Ishikawa (cell line): ENCODE data around the gene ACSBG1.

Experiments used
- CEBPB ChIP-seq: IDR thresholded peaks from 2 replicates; pipeline ENCODE4 v1.6.1; 2012
- CREB1 ChIP-seq: IDR thresholded peaks from 2 replicates; pipeline ENCODE4 v1.6.1; 2012; ENCODE audit warnings: low read depth
- EGR1 ChIP-seq: IDR thresholded peaks from 2 replicates; pipeline ENCODE4 v1.6.1; 2012
- EP300 ChIP-seq: IDR thresholded peaks from 2 replicates; pipeline ENCODE4 v1.6.1; 2012; ENCODE audit warnings: borderline replicate concordance
- FOXM1 ChIP-seq: IDR thresholded peaks from 2 replicates; pipeline ENCODE4 v1.6.1; 2012; ENCODE audit warnings: low read depth, borderline replicate concordance
- NFIC ChIP-seq: IDR thresholded peaks from 2 replicates; pipeline ENCODE4 v1.6.1; 2012
- RAD21 ChIP-seq: IDR thresholded peaks from 2 replicates; pipeline ENCODE4 v1.6.1; 2012; ENCODE audit warnings: low read depth
- REST ChIP-seq: IDR thresholded peaks from 2 replicates; pipeline ENCODE4 v1.6.1; 2012; ENCODE audit warnings: low read depth, mild to moderate bottlenecking
- TAF1 ChIP-seq: IDR thresholded peaks from 2 replicates; pipeline ENCODE4 v1.6.1; 2012; ENCODE audit warnings: low read depth, mild to moderate bottlenecking
- TCF12 ChIP-seq: IDR thresholded peaks from 2 replicates; pipeline ENCODE4 v1.6.1; 2012; ENCODE audit warnings: low read depth
- TEAD4 ChIP-seq: IDR thresholded peaks from 2 replicates; pipeline ENCODE4 v1.6.1; 2012
- YY1 ChIP-seq: IDR thresholded peaks from 2 replicates; pipeline ENCODE4 v1.6.1; 2012; ENCODE audit warnings: low read depth
- ZBTB7A ChIP-seq: IDR thresholded peaks from 2 replicates; pipeline ENCODE4 v1.6.1; 2012; ENCODE audit warnings: low read depth
- TF ChIP-seq, protein P1 (sequence below): IDR thresholded peaks from 2 replicates; pipeline ENCODE4 v1.6.1; 2012
- TF ChIP-seq, protein P2 (sequence below): IDR thresholded peaks from 2 replicates; pipeline ENCODE4 v1.6.1; 2012

Gene ACSBG1

DNA sequence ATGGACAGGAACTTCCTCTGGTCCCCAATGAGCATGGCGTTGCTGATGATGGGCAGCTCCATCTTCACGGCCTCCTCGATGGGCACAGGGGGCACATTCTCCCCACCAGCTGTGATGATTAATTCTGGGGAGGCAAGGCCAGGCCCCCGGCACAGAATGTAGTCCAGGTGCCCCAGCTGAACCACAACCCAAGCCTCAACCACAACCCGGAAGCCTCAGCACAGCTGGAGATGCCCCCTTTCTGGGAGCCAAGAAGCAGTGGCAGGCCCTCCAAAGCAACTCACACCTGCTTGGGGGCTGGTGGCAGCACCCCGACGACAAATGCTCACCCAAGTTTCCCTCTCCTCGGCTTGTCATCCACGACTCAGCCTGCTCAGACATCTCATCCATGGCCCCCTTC is 60.0 kb downstream of the ACSBG1 start:
- TF ChIP-seq EP300 (no peak), FOXM1 (no peak), ZBTB7A (no peak), NFIC (no peak), TAF1 (no peak), REST (no peak), RAD21 (no peak)
- TF ChIP-seq, protein P1, sequence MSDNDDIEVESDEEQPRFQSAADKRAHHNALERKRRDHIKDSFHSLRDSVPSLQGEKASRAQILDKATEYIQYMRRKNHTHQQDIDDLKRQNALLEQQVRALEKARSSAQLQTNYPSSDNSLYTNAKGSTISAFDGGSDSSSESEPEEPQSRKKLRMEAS, result no peak

- TF ChIP-seq CREB1, result no peak
- TF ChIP-seq NFIC, result no peak
- no peak for TF ChIP-seq CEBPB
- TF ChIP-seq YY1, result no peak
Measured at GRCh38 chr15:78171864-78172472, 62.4 kb downstream of the ACSBG1 start.

DNA sequence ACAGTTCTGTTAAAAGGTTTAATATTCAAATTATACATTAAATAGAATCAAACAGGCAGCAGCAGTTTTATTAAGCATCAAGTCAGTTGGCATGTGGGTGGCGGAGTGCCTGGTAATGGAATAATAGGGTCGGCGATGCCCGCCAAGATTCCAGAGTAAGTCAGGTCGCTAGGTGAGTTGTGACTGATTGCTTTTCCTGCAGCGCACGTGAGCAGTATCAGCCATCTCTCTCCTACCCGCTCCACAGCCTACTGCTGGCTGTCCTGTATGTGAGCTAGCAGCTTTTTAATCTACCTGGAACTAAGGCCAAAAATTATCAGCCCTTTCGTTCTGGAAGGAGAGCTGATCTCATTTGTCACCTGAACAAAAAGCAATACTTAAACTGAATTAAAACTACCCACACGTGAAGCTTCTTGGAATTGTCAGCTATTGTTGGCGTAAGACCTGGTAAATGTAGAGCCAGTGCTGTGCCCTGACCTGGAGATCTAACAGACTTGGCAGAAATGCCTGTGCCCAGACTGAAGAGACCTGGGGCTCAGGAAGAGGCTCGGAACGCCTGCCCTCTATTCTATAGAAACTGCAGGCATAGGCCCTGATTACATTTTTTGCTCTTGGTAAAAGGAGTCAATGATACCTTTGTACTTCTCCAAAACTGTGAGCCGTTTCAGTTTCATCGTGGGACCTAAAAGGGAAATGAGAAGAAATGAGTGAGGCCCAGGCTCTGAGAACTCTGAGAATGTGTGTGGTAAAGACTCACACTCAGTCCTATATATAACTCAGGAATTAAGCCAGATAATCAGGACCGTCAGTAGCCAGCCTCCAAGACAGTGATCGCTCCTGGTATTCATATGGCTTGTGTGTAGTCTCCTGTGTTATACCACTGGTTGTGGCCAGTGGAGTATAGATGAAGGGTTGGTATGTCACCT is 63.3 kb downstream of the ACSBG1 start:
- TF ChIP-seq, protein P2, sequence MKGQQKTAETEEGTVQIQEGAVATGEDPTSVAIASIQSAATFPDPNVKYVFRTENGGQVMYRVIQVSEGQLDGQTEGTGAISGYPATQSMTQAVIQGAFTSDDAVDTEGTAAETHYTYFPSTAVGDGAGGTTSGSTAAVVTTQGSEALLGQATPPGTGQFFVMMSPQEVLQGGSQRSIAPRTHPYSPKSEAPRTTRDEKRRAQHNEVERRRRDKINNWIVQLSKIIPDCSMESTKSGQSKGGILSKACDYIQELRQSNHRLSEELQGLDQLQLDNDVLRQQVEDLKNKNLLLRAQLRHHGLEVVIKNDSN, result no peak
- TF ChIP-seq ZBTB7A (no peak), TCF12 (no peak), EP300 (no peak), YY1 (no peak), CREB1 (no peak), FOXM1 (no peak), RAD21 (no peak), REST (no peak)

GRCh38 chr15:78168608-78169007 is 65.8 kb downstream of the ACSBG1 start:
- TF ChIP-seq CEBPB, result no peak
- no peak for TF ChIP-seq EP300
- TF ChIP-seq ZBTB7A, result no peak
- TF ChIP-seq TAF1, result no peak
- no peak for TF ChIP-seq RAD21
- no peak for TF ChIP-seq TCF12
- TF ChIP-seq EGR1, result no peak
- no peak for TF ChIP-seq TEAD4
- no peak for TF ChIP-seq CREB1
- no peak for TF ChIP-seq REST
- TF ChIP-seq, protein P1, result no peak
- no peak for TF ChIP-seq YY1
- TF ChIP-seq, protein P2, result no peak
- TF ChIP-seq FOXM1, result no peak
- TF ChIP-seq NFIC, result no peak
